Keratinocyte (primary cell): ENCODE measurements around the gene LCN2. TPM values are rescaled to one million over a fixed set of nuclear protein-coding genes. Genes with fewer than 3 reads are reported as not detected.

Experiments used
- DNase-seq: peaks from one replicate; pipeline ENCODE4 v3.0.0-alpha.2; 2011; ENCODE audit warnings: low read depth, missing footprints, low spot score
- FAIRE-seq: peaks from 2 replicates; lab custom pipeline; 2011; peaks lifted over from hg19 to GRCh38; lab: Jason Lieb, UNC
- H2AFZ ChIP-seq: 2 replicates; pipeline ENCODE4 v1.6.0; 2012; ENCODE audit warnings: low read length, control low read depth, inconsistent platforms; ENCODE audit not compliant: control insufficient read depth
- H3K27ac ChIP-seq: 2 replicates; pipeline ENCODE4 v1.5.1; 2011; ENCODE audit warnings: low read length; ENCODE audit not compliant: control insufficient read depth, insufficient read depth
- H3K27me3 ChIP-seq: 3 replicates; pipeline ENCODE4 v1.6.0; 2011; ENCODE audit warnings: low read length; ENCODE audit not compliant: control insufficient read depth, insufficient read depth; ENCODE audit errors: extremely low read depth
- H3K36me3 ChIP-seq, 2 experiments: 2 replicates in 1 of 2; 3 replicates in 1 of 2; pipeline ENCODE4 v1.5.1; 2011; ENCODE audit warnings: low read length in 2 of 2, mild to moderate bottlenecking in 1 of 2; ENCODE audit not compliant: control insufficient read depth in 2 of 2, insufficient read depth in 2 of 2; ENCODE audit errors: extremely low read depth in 1 of 2
- H3K4me1 ChIP-seq: 3 replicates; pipeline ENCODE4 v1.5.1; 2011; ENCODE audit warnings: low read length; ENCODE audit not compliant: control insufficient read depth, insufficient read depth; ENCODE audit errors: extremely low read depth
- H3K4me2 ChIP-seq: 3 replicates; pipeline ENCODE4 v1.6.0; 2011; ENCODE audit warnings: low read depth, low read length; ENCODE audit not compliant: control insufficient read depth, insufficient read depth; ENCODE audit errors: extremely low read depth
- H3K4me3 ChIP-seq, 3 experiments: fragments of 200-600 bp in 1 of 3; sonication (generic) in 1 of 3; 2 replicates in 2 of 3; 3 replicates in 1 of 3; pipeline ENCODE4 v1.5.1; 2011 to 2016; ENCODE audit warnings: low read length in 3 of 3, mild to moderate bottlenecking in 3 of 3, control low read depth in 2 of 3, inconsistent platforms in 1 of 3, low read depth in 1 of 3, mixed read lengths in 1 of 3, mixed run types in 1 of 3, moderate library complexity in 1 of 3; ENCODE audit not compliant: control insufficient read depth in 2 of 3, insufficient read depth in 2 of 3; ENCODE audit errors: extremely low read depth in 1 of 3
- H3K79me2 ChIP-seq: 2 replicates; pipeline ENCODE4 v1.6.0; 2012; ENCODE audit warnings: low read length; ENCODE audit not compliant: control insufficient read depth, insufficient read depth
- H3K9ac ChIP-seq: 3 replicates; pipeline ENCODE4 v1.6.0; 2011; ENCODE audit warnings: low read length; ENCODE audit not compliant: control insufficient read depth, insufficient read depth; ENCODE audit errors: extremely low read depth
- H3K9me1 ChIP-seq: 3 replicates; pipeline ENCODE4 v1.6.0; 2011; ENCODE audit warnings: low read length; ENCODE audit not compliant: control insufficient read depth, insufficient read depth; ENCODE audit errors: extremely low read depth
- H3K9me3 ChIP-seq: 2 replicates; pipeline ENCODE4 v1.5.1; 2012; ENCODE audit warnings: low read depth, low read length; ENCODE audit not compliant: control insufficient read depth
- H4K20me1 ChIP-seq: 3 replicates; pipeline ENCODE4 v1.6.0; 2011; ENCODE audit warnings: low read length; ENCODE audit not compliant: control insufficient read depth, insufficient read depth; ENCODE audit errors: extremely low read depth
- CTCF ChIP-seq, 3 experiments: IDR thresholded peaks in 1 of 3; conservative IDR thresholded peaks in 1 of 3; optimal IDR thresholded peaks in 1 of 3; 2 replicates in 2 of 3; 3 replicates in 1 of 3; pipeline versions ENCODE3 to v1.5.1; 2011; ENCODE audit warnings: low read length in 3 of 3, mild to moderate bottlenecking in 3 of 3, moderate library complexity in 2 of 3, control low read depth in 1 of 3, inconsistent platforms in 1 of 3; ENCODE audit not compliant: insufficient read depth in 2 of 3; ENCODE audit errors: extremely low read depth in 1 of 3
- EZH2 ChIP-seq: IDR thresholded peaks from one replicate; pipeline ENCODE4 v1.6.1; 2012; ENCODE audit warnings: inconsistent platforms, mild to moderate bottlenecking, low read length, moderate library complexity
- dilution Hi-C: fragments of 300-500 bp; cut with MboI; formaldehyde crosslinking; loops from one replicate; pipeline ENCODE4 v1.7.0; 2020; ENCODE audit warnings: low sequenced_read_pairs; ENCODE audit not compliant: extremely low pct_ligation_motif_present
- polyA plus RNA-seq, 5 experiments: library from polyadenylated mRNA; depleted of rRNA in 3 of 5; stranded (reverse) in 3 of 5; stranded (forward) in 1 of 5; unstranded in 1 of 5; fragments of >200 nt; gene quantifications; 1 replicate in 1 of 5; 2 replicates in 3 of 5; 3 replicates in 1 of 5; pipeline versions ENCODE4 v1.2.1 to v1.2.3, GENCODE V29; 2011 to 2012; ENCODE audit warnings: missing spikeins in 2 of 5, low read depth in 1 of 5, low replicate concordance in 1 of 5

The LCN2 gene
- polyA plus RNA-seq, 1 donor (not counting 4 experiments of a cell fraction or from before 2014, with no cell fraction given): 28.9 TPM

- FAIRE-seq: no peak
- Histone ChIP-seq H4K20me1 (no peaks in the 10 kb centered on the region), H3K27ac (no peak overlapping the region), H3K79me2 (peaks cover 17% of the 10 kb centered on the region), H3K4me1 (peaks cover 15% of the 10 kb centered on the region), H3K9ac (no peak overlapping the region), H2AFZ (no peak overlapping the region), H3K27me3 (no peaks in the 10 kb centered on the region), H3K4me2 (no peak overlapping the region), H3K9me3 (no peaks in the 10 kb centered on the region), H3K9me1 (no peaks in the 10 kb centered on the region), H3K4me3 (no peak overlapping the region), H3K36me3 (peaks cover 42 to 54% of the 10 kb centered on the region in 2 experiments)
- DNase-seq: no peak
- TF ChIP-seq EZH2 (no peak), CTCF (optimal IDR thresholded peaks at IDR 0.05 in 1 of 3, IDR thresholded peaks at IDR 0.05 in 1 of 3, conservative IDR thresholded peaks at IDR 0.05 in 1 of 3; ENCODE audit: extremely low read depth in 1 of 3, insufficient read depth in 2 of 3, low read length in 3 of 3) (no peak)
- dilution Hi-C loops: no loop called here
Observed at GRCh38 chr9:128102861-128103588, 46.2 kb upstream of the LCN2 start.

GRCh38 chr9:128103589-128103962, 45.7 kb upstream of the LCN2 start:
- H3K9ac ChIP-seq: no peak overlapping the region

More at GRCh38 chr9:128103589-128103962, 45.7 kb upstream of the LCN2 start:
- dilution Hi-C loops: no loop called here
- H3K9me1 ChIP-seq: no peaks in the 10 kb centered on the region
- H3K27ac ChIP-seq: no peak overlapping the region
- H3K4me3 ChIP-seq: no peak overlapping the region
- DNase-seq (no peak), FAIRE-seq (no peak)
- H3K79me2 ChIP-seq: peaks cover 17% of the 10 kb centered on the region
- no peak overlapping the region for H2AFZ ChIP-seq
- H3K4me2 ChIP-seq: no peak overlapping the region
- H3K4me1 ChIP-seq: peaks cover 14% of the 10 kb centered on the region
- H4K20me1 ChIP-seq: no peaks in the 10 kb centered on the region
- H3K27me3 ChIP-seq: no peaks in the 10 kb centered on the region
- no peaks in the 10 kb centered on the region for H3K9me3 ChIP-seq
- peaks cover 42 to 54% of the 10 kb centered on the region in 2 experiments for H3K36me3 ChIP-seq
- TF ChIP-seq EZH2: no peak
- TF ChIP-seq CTCF (optimal IDR thresholded peaks at IDR 0.05 in 1 of 3, IDR thresholded peaks at IDR 0.05 in 1 of 3, conservative IDR thresholded peaks at IDR 0.05 in 1 of 3; ENCODE audit: extremely low read depth in 1 of 3, insufficient read depth in 2 of 3, low read length in 3 of 3): no peak
